AG04449 (cell line): Measurements from ENCODE around the gene DSTYK.

Experiments used
- CTCF ChIA-PET: fragments of 350-600 bp; formaldehyde crosslinking; extraction: SDS; loops from one replicate; lab custom pipeline; 2021; ENCODE audit warnings: antibody characterized with exemption; lab: Yijun Ruan, JAX
- POLR2A ChIA-PET: fragments of 400-600, 350-600 bp; formaldehyde crosslinking; extraction: SDS; loops from one replicate; lab custom pipeline; 2020; ENCODE audit warnings: antibody characterized with exemption, inconsistent platforms; lab: Yijun Ruan, JAX
- DNase-seq: peaks from one replicate; pipeline ENCODE4 v3.0.0-alpha.2; 2010; ENCODE audit warnings: low read depth, low spot score
- H3K4me3 ChIP-seq: 2 replicates; pipeline ENCODE4 v1.5.1; 2011; ENCODE audit warnings: low read depth, mild to moderate bottlenecking, control low read depth, low read length
- CTCF ChIP-seq: IDR thresholded peaks from one replicate; pipeline ENCODE4 v1.5.1; 2011; ENCODE audit warnings: mild to moderate bottlenecking, moderate library complexity, low read length, control low read depth, inconsistent platforms; ENCODE audit not compliant: insufficient read depth; ENCODE audit errors: missing control alignments

Gene DSTYK

GRCh38 chr1:205256951-205257625 lies 45.6 kb upstream of the DSTYK start:
- no peak for DNase-seq
- ChIA-PET CTCF (interaction anchor here (0.6 to 37.7 kb wide), 73 partner anchors 9 to 452 kb away, joined by 3 to 2093 read pairs (median 5); partner anchors contain the start of genes KLHDC8A, NUAK2, RBBP5 and TMCC2), POLR2A (interaction anchor here (0.6 kb wide), 1 partner anchor 164 kb away, joined by 3 read pairs; no protein-coding TSS in a partner anchor)
- H3K4me3 ChIP-seq = no peak overlapping the region
- TF ChIP-seq CTCF = no peak

- POLR2A ChIA-PET = interaction anchor here (0.6 to 1.0 kb wide), 3 partner anchors 134 to 163 kb away, joined by 3 read pairs; partner anchors contain the start of gene RBBP5
Observed at GRCh38 chr1:205255941-205256780, 44.7 kb upstream of the DSTYK start.

GRCh38 chr1:205251576-205251975 lies 40.1 kb upstream of the DSTYK start:
- H3K4me3 ChIP-seq = no peak overlapping the region
- POLR2A ChIA-PET = interaction anchor here (0.6 to 1.8 kb wide), 2 partner anchors 23 to 744 kb away, joined by 3 to 4 read pairs; partner anchors contain the start of gene TMCC2
- CTCF ChIA-PET = interaction anchor here (0.8 to 12.8 kb wide), 10 partner anchors 8 to 445 kb away, joined by 3 to 269 read pairs (median 9); no protein-coding TSS in a partner anchor
- no peak for DNase-seq
- TF ChIP-seq CTCF = no peak

More at GRCh38 chr1:205255941-205256780, 44.7 kb upstream of the DSTYK start:
- no peak overlapping the region for H3K4me3 ChIP-seq
- peak; percentile 90 for TF ChIP-seq CTCF
- DNase-seq = peak; percentile 26
- CTCF ChIA-PET = interaction anchor here (0.6 to 37.7 kb wide), 77 partner anchors 10 to 465 kb away, joined by 3 to 2093 read pairs (median 5); partner anchors contain the start of genes KLHDC8A, NUAK2, RBBP5 and TMCC2

- TF ChIP-seq CTCF = no peak
- CTCF ChIA-PET = interaction anchor here (0.7 to 12.8 kb wide), 9 partner anchors 9 to 444 kb away, joined by 3 to 269 read pairs (median 11); no protein-coding TSS in a partner anchor
- no peak overlapping the region for H3K4me3 ChIP-seq
- DNase-seq = no peak
- POLR2A ChIA-PET = interaction anchor here (1.8 kb wide), 1 partner anchor 22 kb away, joined by 4 read pairs; the partner anchor contains the start of gene TMCC2
Observed at GRCh38 chr1:205250699-205251098, 39.2 kb upstream of the DSTYK start.

- no peak for TF ChIP-seq CTCF
- POLR2A ChIA-PET = no interaction called here
- no peak overlapping the region for H3K4me3 ChIP-seq
- DNase-seq = no peak
- CTCF ChIA-PET = interaction anchor here (1.0 to 12.8 kb wide), 3 partner anchors 21 to 260 kb away, joined by 3 to 269 read pairs (median 13); no protein-coding TSS in a partner anchor
Observed at GRCh38 chr1:205249651-205250050, 38.1 kb upstream of the DSTYK start.
